Testis (tissue), 2 donors: ENCODE measurements around the gene GORAB.

Source experiments
- POLR2A ChIP-seq: fragments of 450-650 bp; IDR thresholded peaks from one replicate; pipeline ENCODE4 v1.6.1; 2017; ENCODE audit warnings: antibody characterized with exemption, mild to moderate bottlenecking, moderate library complexity
- TF ChIP-seq, protein P1 (sequence below), 3 experiments: fragments of 450-650 bp in 2 of 3; fragments of 200-600 bp in 1 of 3; sonication (generic) in 1 of 3; IDR thresholded peaks; one replicate each; pipeline ENCODE4 v1.5.1; 2016 to 2019; ENCODE audit warnings: antibody characterized with exemption in 3 of 3, mild to moderate bottlenecking in 2 of 3, moderate library complexity in 1 of 3

DNA sequence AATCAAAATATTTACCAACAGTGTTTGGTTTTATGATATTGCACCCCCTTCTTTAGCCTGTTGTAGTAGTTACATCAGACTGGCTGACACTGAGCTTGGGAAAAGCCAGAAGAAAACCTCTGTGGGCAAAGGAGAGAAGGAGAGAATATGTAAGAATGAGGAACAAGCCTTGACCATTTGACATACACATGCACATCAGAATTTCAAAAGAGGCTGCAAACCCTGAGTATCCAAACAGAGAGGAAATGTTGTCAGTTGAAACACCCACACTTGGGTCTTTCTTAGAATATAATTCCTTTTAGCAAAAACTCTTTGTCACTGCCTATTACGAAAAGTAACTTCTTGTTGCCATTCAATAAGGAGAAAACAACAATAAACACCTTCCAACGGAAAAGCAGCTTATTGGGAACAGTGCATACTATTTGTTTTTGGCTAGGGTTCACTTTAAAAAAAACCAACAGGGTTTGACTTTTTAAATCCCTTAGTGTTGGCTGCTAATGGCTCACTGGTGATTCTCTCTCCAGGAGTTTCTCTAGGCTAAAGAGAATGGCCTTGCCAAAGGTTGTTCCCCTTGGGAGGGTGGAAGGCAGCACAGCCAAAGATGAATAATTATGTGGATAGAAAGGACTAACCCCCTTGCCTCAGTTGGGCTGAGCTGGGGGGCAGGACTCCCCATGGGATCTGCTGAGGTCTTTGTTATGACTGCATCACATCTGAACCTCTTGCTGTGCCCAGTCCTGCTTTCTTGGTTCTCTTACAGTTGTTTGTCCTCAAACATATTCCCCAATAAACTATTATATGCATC is 48.9 kb downstream of the GORAB start:
- TF ChIP-seq, protein P1, sequence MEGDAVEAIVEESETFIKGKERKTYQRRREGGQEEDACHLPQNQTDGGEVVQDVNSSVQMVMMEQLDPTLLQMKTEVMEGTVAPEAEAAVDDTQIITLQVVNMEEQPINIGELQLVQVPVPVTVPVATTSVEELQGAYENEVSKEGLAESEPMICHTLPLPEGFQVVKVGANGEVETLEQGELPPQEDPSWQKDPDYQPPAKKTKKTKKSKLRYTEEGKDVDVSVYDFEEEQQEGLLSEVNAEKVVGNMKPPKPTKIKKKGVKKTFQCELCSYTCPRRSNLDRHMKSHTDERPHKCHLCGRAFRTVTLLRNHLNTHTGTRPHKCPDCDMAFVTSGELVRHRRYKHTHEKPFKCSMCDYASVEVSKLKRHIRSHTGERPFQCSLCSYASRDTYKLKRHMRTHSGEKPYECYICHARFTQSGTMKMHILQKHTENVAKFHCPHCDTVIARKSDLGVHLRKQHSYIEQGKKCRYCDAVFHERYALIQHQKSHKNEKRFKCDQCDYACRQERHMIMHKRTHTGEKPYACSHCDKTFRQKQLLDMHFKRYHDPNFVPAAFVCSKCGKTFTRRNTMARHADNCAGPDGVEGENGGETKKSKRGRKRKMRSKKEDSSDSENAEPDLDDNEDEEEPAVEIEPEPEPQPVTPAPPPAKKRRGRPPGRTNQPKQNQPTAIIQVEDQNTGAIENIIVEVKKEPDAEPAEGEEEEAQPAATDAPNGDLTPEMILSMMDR (IDR thresholded peaks at IDR 0.05): no peak
- no peak for TF ChIP-seq POLR2A
